Measurements from ENCODE around the gene GRAPL. TPM values are rescaled to one million over a fixed set of nuclear protein-coding genes. Genes with fewer than 3 reads are reported as not detected.
"Not testable (repeated sequence)": the region's sequence is repeated elsewhere in the genome, so short reads cannot be mapped to it uniquely, and the experiment has no call there.

The GRAPL gene
- total and polyA plus RNA-seq, 3 experiments from 2014 or later: 1.1 to 3.7 (median 2.6) TPM

GRCh38 chr17:19181040-19181875 is 53.9 kb downstream of the GRAPL start:
- H3K4me3 ChIP-seq (ENCODE audit: low read length); POLR2A ChIA-PET: not testable (repeated sequence)

GRCh38 chr17:19187883-19188869 is 60.8 kb downstream of the GRAPL start:
- H3K27me3 Mint-ChIP-seq; H3K27ac ChIP-seq (ENCODE audit: low read depth, low read length); H3K4me3 Mint-ChIP-seq; H3K9me3 ChIP-seq (ENCODE audit: low read length); CTCF ChIA-PET; H3K36me3 Mint-ChIP-seq; H3K27ac Mint-ChIP-seq; H3K36me3 ChIP-seq (ENCODE audit: insufficient read depth, low read length); H3K4me3 ChIP-seq (ENCODE audit: low read length); H3K27me3 ChIP-seq (ENCODE audit: insufficient read depth, low read length, poor library complexity, severe bottlenecking); H3K9me3 Mint-ChIP-seq; POLR2A ChIA-PET; H3K4me1 Mint-ChIP-seq; H3K4me1 ChIP-seq (ENCODE audit: insufficient read depth, low read length): not testable (repeated sequence)
- DNase-seq: peak in 2 of 5 donors; percentile 91 to 98

More at GRCh38 chr17:19181040-19181875, 53.9 kb downstream of the GRAPL start:
- H3K27ac ChIP-seq (ENCODE audit: low read depth, low read length); H3K4me1 Mint-ChIP-seq; H3K9me3 ChIP-seq (ENCODE audit: low read length); CTCF ChIA-PET; H3K27ac Mint-ChIP-seq; H3K4me1 ChIP-seq (ENCODE audit: insufficient read depth, low read length); H3K36me3 ChIP-seq (ENCODE audit: insufficient read depth, low read length); H3K4me3 Mint-ChIP-seq; H3K27me3 ChIP-seq (ENCODE audit: insufficient read depth, low read length, poor library complexity, severe bottlenecking); H3K36me3 Mint-ChIP-seq; H3K27me3 Mint-ChIP-seq; H3K9me3 Mint-ChIP-seq; DNase-seq: not testable (repeated sequence)

- not testable (repeated sequence) for H3K9me3 Mint-ChIP-seq
Observed at GRCh38 chr17:19188870-19189708, 61.7 kb downstream of the GRAPL start.

GRCh38 chr17:19189781-19190405 is 62.5 kb downstream of the GRAPL start:
- DNase-seq; H3K4me1 Mint-ChIP-seq; H3K27ac ChIP-seq (ENCODE audit: low read depth, low read length); H3K36me3 ChIP-seq (ENCODE audit: insufficient read depth, low read length); H3K9me3 Mint-ChIP-seq; H3K9me3 ChIP-seq (ENCODE audit: low read length); H3K36me3 Mint-ChIP-seq; H3K4me3 Mint-ChIP-seq; H3K4me1 ChIP-seq (ENCODE audit: insufficient read depth, low read length); H3K27me3 Mint-ChIP-seq; H3K4me3 ChIP-seq (ENCODE audit: low read length); POLR2A ChIA-PET; H3K27ac Mint-ChIP-seq; H3K27me3 ChIP-seq (ENCODE audit: insufficient read depth, low read length, poor library complexity, severe bottlenecking); CTCF ChIA-PET: not testable (repeated sequence)

More at GRCh38 chr17:19188870-19189708, 61.7 kb downstream of the GRAPL start:
- H3K27ac ChIP-seq (ENCODE audit: low read depth, low read length); CTCF ChIA-PET; H3K4me3 ChIP-seq (ENCODE audit: low read length); H3K27ac Mint-ChIP-seq; H3K36me3 Mint-ChIP-seq; H3K9me3 ChIP-seq (ENCODE audit: low read length); POLR2A ChIA-PET; DNase-seq; H3K4me1 Mint-ChIP-seq; H3K36me3 ChIP-seq (ENCODE audit: insufficient read depth, low read length); H3K27me3 Mint-ChIP-seq; H3K4me1 ChIP-seq (ENCODE audit: insufficient read depth, low read length); H3K27me3 ChIP-seq (ENCODE audit: insufficient read depth, low read length, poor library complexity, severe bottlenecking): not testable (repeated sequence)
- peak overlapping the region in 1 of 7 donors; percentile 40 for H3K4me3 Mint-ChIP-seq

GRCh38 chr17:19196382-19197204 is 69.2 kb downstream of the GRAPL start:
- CTCF ChIA-PET; H3K9me3 ChIP-seq (ENCODE audit: low read length); H3K27ac Mint-ChIP-seq; H3K27me3 Mint-ChIP-seq; H3K4me1 ChIP-seq (ENCODE audit: insufficient read depth, low read length); H3K36me3 ChIP-seq (ENCODE audit: insufficient read depth, low read length); H3K9me3 Mint-ChIP-seq; H3K4me3 Mint-ChIP-seq; H3K27ac ChIP-seq (ENCODE audit: low read depth, low read length); POLR2A ChIA-PET; H3K36me3 Mint-ChIP-seq; H3K4me1 Mint-ChIP-seq; H3K27me3 ChIP-seq (ENCODE audit: insufficient read depth, low read length, poor library complexity, severe bottlenecking); H3K4me3 ChIP-seq (ENCODE audit: low read length): not testable (repeated sequence)
- peak in 3 of 5 donors; percentile 42 to 50 (median 48) for DNase-seq

GRCh38 chr17:19202448-19202847 is 75.1 kb downstream of the GRAPL start:
- H3K27ac Mint-ChIP-seq, POLR2A ChIA-PET, H3K36me3 Mint-ChIP-seq: not testable (repeated sequence)

GRCh38 chr17:19203429-19203828 is 76.0 kb downstream of the GRAPL start:
- H3K4me1 ChIP-seq (ENCODE audit: insufficient read depth, low read length); H3K9me3 ChIP-seq (ENCODE audit: low read length); H3K27ac ChIP-seq (ENCODE audit: low read depth, low read length); DNase-seq; H3K4me1 Mint-ChIP-seq; H3K9me3 Mint-ChIP-seq; H3K4me3 Mint-ChIP-seq; H3K27me3 ChIP-seq (ENCODE audit: insufficient read depth, low read length, poor library complexity, severe bottlenecking); H3K4me3 ChIP-seq (ENCODE audit: low read length); H3K27me3 Mint-ChIP-seq; H3K36me3 ChIP-seq (ENCODE audit: insufficient read depth, low read length); POLR2A ChIA-PET; H3K27ac Mint-ChIP-seq; CTCF ChIA-PET; H3K36me3 Mint-ChIP-seq: not testable (repeated sequence)

More at GRCh38 chr17:19202448-19202847, 75.1 kb downstream of the GRAPL start:
- H3K9me3 Mint-ChIP-seq; DNase-seq; CTCF ChIA-PET; H3K4me1 ChIP-seq (ENCODE audit: insufficient read depth, low read length); H3K9me3 ChIP-seq (ENCODE audit: low read length); H3K4me1 Mint-ChIP-seq; H3K27me3 ChIP-seq (ENCODE audit: insufficient read depth, low read length, poor library complexity, severe bottlenecking); H3K27me3 Mint-ChIP-seq; H3K4me3 ChIP-seq (ENCODE audit: low read length); H3K27ac ChIP-seq (ENCODE audit: low read depth, low read length); H3K4me3 Mint-ChIP-seq; H3K36me3 ChIP-seq (ENCODE audit: insufficient read depth, low read length): not testable (repeated sequence)
